HG02938 (cell line): ENCODE measurements around the gene PRDM1.

Experiments used
- ATAC-seq: cut with Tn5 transposase; IDR thresholded peaks from one replicate; pipeline ENCODE4 v1.9.1; 2021; ENCODE audit warnings: mild to moderate bottlenecking, moderate library complexity; ENCODE audit not compliant: unreplicated experiment

Gene PRDM1

DNA sequence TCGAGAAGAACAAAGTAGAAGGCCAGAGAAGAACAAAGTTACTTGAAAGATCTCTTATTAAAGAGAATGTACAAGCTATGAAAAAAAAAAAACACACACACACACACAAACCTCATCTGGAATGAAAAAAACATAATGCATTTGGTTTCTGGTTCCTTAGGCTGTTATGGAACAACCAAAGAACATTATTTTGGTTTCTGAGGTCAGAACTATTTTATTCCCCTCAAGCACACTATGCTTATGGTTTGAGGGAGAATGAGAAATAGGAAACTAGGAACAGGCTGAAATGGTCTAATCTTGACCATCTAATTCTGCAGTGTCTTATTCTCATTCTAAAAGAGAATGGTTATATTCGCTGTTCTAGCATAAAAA lies 8.8 kb downstream of the PRDM1 start:
- ATAC-seq = no peak

DNA sequence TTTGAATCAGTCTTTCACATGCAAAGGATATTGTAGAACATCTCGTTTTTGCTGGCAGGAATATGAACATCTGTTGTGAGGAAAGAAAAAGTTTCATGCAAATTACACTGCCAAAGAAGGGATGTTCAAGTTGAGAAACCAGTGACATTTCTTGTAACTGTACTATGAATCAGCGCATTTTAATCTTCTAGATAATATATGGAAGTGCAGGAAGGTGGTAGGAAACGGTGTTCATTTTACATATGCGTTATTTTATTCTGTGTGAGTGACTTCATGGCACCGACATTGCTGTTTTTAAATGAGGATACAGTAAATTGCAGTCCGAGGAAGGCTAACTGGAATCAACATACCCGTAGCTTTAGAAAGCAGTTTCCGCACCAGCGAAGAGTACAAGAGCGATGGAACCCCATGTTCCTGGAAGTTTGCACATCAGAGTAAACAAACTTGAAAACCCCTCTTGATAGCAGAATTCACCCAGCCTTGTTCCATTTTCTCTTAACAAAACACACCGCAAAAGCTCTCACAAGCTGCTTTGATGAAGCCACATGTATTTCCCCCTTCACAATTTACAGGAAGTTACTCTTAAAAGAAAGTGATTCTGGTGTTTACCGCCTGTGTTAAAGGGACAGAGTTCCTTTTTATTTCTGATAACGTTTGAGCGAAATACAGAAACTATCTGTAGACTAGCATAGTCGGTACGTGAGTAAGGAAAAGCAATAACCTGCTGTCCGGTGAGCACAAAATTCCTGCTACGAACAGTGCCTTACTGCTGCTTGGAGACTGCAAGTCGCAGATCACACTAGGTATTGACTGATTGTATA lies 11.5 kb downstream of the PRDM1 start:
- peak; percentile 50 for ATAC-seq

DNA sequence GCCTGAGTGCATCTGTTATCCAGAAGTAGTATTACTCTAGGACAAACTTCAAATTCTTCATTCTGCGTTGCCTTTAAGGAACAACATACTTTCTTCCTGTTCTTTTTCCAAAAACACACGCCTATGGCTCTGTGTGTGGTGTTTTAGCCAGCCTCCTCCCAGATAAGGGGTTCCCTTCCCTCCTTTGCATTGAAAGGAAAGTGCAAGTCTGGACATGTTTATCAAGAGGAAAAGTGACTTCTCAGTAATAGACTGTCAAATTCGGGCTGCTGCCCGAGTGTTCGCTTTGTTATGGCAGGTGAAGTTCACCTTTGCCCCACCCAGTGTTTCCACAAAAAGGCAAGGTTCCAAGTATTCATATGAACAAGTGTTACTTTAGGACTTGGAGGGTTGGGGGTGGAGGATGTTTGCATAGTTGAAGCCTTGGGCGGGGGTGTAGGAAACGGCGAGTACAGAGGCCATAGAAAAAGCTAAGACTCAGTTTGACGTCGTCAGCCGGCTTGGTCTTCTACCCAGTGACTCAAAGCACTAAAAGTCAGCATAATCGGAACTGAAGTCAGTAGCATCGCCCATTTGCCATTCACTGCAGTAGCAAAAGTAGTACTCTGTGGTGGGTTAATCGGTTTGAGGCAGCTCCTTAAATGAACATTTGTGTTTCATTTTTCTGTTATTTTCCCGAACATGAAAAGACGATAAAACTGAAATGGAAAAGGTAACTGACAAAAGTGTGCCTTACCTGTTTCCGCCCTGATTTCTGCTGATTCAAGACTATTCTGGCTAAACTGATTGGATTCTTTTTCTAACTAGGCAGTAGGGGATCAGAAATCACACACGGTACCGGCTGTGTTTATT lies 12.5 kb downstream of the PRDM1 start:
- ATAC-seq = no peak

DNA sequence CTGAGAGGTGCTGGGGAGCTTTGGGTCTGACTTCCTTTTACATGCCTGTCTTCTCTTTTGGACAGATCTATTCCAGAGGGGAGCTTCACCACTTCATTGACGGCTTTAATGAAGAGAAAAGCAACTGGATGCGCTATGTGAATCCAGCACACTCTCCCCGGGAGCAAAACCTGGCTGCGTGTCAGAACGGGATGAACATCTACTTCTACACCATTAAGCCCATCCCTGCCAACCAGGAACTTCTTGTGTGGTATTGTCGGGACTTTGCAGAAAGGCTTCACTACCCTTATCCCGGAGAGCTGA lies 13.1 kb downstream of the PRDM1 start:
- no peak for ATAC-seq

DNA sequence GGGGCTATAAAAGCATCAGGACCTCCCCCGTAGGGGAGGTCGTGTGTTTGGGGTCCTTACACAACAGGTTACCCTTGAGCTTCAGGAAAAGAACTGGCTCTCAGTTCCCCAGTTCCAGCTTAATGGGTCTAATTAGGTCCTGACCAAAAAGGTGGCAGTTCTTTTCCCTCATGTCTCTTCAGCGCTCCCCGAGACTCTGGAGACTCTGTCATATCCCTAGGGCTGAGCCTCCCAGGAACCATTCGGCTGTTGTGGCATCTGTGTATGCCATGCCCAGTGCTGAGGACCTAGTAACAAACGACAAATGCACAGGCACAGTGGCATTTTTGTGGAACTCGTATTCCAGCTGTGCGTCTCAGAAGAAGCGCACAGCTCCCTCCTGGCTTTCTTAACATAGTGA lies 14.6 kb downstream of the PRDM1 start:
- no peak for ATAC-seq

DNA sequence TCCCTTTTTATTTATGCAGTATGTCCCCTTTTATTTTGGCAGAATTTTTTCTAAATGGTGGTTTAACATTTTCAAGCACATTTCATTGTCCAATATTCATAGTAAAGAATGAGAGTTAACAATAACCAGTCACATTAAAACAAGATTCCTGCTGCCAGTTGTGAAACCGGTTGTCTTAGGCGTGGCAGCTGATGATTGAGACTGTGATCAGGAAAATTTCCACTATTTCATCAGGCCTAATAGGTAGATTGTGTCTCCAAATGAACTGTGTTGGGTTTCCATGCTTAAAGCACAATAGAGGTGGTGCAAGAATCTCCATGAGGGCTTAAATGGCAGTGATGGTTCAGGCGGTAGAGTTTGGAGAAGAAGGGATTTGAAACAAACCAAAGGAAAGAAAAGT lies 15.3 kb downstream of the PRDM1 start:
- no peak for ATAC-seq

DNA sequence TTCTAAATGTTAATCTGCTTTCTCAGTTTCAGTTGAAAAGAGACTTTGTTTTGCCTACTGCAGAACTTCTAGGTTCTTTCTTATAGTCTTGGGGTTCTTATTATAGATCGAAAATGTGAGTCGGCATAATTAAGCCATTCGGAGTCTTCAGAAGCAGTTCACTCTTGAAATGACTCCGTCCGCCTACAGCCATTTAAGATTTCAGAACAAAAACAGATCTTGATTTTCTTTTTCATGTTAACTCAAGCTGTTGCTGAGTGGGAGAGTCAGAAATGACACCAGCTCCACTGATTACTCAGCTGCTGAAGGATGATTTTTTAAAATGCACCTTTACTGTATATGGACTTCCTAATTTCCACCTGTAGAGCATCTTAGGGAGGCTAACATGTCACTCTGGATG lies 15.9 kb downstream of the PRDM1 start:
- ATAC-seq = peak; percentile 68

DNA sequence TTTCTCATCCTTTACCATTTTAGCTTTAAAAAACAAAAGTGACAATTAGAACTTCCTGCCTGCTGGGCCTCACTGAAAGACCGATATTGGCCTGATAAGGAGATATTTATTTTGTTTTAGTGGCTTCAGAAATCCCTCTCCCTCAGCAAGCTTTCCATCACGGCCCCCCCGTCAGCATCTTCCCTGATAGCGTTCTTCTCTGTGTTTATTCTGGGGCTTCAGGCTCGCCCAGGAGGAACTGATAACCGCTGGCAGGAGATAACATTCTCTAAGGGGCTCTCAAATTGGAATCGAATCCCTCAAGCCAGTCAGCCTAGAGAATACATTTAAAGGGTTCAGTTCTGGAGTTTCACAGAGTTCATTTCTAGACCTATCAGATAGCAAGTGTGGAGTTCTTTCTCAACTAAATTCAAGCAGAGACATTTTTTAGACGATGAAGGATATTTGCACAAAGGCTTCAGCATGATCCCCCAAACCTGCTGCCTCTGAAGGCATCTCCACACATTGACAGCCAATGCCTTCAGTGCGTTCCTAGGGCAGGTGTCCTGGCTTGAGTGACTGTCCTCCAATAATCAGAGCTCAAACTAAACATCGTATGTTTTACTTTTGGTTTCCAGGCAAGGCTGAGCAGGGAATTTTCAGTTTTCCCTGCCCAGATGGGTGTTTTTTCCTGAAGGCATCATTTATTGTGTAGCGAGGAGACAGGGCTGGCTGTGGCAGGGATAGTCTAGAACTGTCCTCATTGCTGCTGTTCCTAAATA lies 17.0 kb downstream of the PRDM1 start:
- ATAC-seq = no peak

DNA sequence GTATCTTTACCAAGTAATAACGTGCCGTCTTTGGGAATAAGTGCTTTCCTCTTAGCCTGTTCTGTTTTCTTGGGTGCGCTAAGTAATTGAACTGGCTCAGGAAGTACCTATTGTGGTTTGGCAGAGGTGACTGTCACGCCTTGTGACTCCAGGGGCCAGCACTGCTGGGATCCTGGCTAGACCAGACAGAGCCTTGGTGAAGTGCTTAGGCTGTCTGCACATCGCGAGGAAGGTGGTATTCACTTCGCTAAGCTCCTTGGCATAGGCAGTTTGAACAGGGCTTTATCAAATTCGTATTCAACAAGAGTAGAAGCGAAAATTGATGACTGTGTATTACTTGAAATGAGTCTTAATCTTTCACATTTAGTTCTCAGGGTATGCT lies 17.6 kb downstream of the PRDM1 start:
- no peak for ATAC-seq

DNA sequence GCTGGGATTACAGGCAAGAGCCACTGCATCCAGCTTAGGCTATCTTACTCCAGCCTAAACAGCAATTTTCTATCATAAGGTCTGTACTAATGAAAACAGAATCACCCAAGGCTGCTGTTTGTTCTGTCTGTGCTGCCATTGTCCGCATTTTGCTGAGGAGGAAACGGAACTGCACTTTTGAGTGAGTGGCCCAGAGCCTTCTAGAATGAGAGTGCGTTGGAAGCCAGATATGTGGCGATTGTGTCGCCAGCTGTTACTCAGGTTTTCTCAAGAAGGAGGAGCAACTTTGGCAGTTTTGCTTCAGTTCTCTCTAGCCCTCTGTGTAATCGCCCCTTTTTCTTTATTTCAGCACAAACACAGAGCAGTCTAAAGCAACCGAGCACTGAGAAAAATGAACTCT lies 18.3 kb downstream of the PRDM1 start:
- no peak for ATAC-seq

DNA sequence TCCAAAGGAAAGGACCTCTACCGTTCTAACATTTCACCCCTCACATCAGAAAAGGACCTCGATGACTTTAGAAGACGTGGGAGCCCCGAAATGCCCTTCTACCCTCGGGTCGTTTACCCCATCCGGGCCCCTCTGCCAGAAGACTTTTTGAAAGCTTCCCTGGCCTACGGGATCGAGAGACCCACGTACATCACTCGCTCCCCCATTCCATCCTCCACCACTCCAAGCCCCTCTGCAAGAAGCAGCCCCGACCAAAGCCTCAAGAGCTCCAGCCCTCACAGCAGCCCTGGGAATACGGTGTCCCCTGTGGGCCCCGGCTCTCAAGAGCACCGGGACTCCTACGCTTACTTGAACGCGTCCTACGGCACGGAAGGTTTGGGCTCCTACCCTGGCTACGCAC lies 18.8 kb downstream of the PRDM1 start:
- ATAC-seq = no peak

DNA sequence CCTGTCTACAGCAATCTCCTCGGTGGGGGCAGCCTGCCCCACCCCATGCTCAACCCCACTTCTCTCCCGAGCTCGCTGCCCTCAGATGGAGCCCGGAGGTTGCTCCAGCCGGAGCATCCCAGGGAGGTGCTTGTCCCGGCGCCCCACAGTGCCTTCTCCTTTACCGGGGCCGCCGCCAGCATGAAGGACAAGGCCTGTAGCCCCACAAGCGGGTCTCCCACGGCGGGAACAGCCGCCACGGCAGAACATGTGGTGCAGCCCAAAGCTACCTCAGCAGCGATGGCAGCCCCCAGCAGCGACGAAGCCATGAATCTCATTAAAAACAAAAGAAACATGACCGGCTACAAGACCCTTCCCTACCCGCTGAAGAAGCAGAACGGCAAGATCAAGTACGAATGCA lies 19.4 kb downstream of the PRDM1 start:
- ATAC-seq = no peak

DNA sequence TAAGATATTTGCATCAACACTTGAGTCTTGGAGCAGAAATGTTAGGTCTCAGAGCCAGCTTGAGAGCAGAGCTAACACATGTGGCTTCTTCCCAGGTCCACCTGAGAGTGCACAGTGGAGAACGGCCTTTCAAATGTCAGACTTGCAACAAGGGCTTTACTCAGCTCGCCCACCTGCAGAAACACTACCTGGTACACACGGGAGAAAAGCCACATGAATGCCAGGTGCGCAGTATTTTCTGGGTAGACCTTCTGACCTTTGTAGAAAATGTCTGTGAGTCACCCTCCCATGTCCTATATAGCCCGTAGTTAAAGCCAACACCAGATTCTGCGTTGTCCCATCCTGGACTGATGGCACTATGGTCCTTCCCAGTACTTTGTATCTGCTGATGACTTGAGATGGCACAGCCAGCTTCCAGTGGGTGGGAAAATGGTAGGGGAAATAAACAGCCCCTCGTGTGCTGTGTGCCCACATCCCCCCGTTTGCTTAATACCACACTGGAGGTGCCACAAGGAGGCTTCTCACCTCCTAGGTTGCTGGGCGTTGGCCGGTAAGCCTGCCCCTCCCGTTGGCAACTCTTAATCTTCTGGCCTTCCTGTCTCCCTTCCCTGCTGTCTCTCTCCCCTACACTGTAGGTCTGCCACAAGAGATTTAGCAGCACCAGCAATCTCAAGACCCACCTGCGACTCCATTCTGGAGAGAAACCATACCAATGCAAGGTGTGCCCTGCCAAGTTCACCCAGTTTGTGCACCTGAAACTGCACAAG lies 20.3 kb downstream of the PRDM1 start:
- ATAC-seq = no peak

DNA sequence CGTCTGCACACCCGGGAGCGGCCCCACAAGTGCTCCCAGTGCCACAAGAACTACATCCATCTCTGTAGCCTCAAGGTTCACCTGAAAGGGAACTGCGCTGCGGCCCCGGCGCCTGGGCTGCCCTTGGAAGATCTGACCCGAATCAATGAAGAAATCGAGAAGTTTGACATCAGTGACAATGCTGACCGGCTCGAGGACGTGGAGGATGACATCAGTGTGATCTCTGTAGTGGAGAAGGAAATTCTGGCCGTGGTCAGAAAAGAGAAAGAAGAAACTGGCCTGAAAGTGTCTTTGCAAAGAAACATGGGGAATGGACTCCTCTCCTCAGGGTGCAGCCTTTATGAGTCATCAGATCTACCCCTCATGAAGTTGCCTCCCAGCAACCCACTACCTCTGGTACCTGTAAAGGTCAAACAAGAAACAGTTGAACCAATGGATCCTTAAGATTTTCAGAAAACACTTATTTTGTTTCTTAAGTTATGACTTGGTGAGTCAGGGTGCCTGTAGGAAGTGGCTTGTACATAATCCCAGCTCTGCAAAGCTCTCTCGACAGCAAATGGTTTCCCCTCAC lies 21.0 kb downstream of the PRDM1 start:
- ATAC-seq = no peak

DNA sequence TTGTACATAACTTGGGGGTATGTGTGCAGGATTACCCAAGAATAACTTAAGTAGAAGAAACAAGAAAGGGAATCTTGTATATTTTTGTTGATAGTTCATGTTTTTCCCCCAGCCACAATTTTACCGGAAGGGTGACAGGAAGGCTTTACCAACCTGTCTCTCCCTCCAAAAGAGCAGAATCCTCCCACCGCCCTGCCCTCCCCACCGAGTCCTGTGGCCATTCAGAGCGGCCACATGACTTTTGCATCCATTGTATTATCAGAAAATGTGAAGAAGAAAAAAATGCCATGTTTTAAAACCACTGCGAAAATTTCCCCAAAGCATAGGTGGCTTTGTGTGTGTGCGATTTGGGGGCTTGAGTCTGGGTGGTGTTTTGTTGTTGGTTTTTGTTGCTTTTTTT lies 22.0 kb downstream of the PRDM1 start:
- no peak for ATAC-seq

DNA sequence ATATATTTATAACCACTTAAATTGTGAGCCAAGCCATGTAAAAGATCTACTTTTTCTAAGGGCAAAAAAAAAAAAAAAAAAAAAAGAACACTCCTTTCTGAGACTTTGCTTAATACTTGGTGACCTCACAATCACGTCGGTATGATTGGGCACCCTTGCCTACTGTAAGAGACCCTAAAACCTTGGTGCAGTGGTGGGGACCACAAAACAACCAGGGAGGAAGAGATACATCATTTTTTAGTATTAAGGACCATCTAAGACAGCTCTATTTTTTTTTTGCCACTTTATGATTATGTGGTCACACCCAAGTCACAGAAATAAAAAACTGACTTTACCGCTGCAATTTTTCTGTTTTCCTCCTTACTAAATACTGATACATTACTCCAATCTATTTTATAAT lies 22.9 kb downstream of the PRDM1 start:
- no peak for ATAC-seq

DNA sequence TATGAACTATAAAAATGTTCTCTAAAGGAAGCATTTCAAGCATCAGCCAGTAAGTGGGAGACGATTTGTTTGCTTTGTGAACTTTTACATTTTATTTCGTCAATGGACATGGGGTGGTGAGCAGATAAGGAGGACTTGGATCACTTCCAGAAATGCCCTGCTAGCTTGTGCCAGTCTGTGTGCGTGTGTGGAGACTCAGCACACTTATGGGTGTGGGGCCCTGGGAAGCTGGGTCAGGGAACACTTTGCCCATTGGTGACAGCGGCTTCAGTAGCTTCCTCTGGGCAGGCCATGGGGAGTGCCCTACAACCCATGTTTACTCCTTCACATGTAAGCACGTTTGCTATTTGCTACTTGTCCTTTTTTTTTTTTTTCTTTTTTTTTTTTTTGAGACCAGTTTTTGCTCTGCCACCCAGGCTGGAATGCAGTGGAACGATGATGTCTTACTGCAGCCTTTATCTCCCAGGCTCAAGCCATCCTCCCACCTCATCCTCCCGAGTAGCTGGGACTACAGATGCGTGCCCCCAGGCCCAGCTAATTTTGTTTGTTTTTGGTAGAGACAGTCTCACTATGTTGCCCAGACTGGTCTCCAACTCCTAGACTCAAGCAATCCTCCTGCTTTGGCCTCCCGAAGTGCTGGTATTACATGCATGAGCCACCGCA lies 24.2 kb downstream of the PRDM1 start:
- ATAC-seq = no peak

DNA sequence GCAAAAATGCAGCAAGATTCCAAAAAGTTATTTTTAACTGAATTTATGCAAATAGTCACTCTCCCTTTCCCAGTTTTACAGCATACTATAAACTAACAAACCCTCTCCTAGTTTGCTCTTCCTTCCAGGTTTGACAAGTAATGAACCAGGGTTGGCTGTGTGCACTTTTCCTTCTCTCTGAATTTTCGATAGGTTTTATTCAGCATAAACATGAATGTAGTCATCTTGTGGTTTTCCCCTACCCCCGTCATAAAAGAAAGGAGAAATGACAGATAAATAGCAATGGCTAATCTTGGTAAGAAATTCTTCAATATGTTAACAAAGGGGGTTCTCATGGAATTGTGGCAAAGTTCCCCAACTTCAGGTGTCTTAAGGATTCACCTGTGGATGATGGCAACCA lies 26.3 kb downstream of the PRDM1 start:
- no peak for ATAC-seq

DNA sequence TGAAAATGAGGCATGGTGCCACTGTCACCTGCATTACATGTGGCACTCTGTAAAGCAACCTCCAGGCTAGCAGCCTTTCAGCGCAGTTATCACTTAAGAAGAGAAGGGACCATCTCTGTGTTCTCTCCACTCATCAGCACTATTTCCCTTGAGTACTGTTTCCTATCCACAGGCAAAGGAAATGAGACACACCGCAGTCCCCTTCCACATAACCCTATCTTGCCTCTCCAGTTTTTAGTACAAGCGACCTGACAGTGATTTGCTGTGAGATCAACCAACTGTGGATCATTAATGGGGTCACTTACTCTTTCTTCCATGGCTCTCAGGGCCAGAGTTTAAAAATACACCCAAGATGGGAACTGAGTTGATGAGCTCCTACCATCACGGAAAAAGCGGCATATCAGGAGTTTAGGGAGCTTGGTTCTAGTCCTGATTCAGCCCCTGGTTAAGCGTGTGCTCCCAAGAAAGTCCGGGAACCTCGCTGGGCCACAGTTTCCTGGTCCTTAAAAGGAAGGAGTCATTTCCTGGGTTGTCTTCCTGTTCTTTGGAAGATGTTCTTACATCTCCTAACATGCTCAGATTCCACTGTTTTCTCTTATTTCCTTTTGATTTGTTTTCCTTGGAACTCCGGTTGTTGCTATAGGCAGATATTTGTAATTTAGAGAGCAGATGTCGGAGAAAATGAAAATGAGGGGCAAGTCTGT lies 27.3 kb downstream of the PRDM1 start:
- ATAC-seq = no peak

DNA sequence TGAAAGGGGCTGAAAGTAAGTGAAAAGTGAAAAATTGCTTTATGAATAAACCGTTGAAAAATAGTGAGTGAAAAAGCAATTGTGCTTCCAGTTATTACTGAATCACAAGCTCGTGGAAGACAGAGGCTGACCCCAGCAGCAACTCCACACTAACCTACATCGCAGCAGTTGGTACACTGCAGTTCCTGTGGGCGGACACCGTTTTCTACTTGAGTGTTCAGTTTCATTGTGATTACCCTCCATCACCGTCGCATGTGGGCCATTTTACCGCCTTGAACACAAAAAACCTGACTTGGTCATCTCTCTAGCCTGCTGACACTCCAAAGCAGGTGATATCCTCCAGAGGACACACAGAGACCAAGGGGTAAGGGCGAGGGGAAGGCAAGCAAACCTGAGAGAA lies 28.4 kb downstream of the PRDM1 start:
- peak; percentile 89 for ATAC-seq
